ENCODE data around the gene ADGRG3. TPM values are rescaled to one million over a fixed set of nuclear protein-coding genes. Genes with fewer than 3 reads are reported as not detected.

Gene ADGRG3
- total and polyA plus RNA-seq, 4 donors = 1.8 to 66.2 (median 9.4) TPM

DNA sequence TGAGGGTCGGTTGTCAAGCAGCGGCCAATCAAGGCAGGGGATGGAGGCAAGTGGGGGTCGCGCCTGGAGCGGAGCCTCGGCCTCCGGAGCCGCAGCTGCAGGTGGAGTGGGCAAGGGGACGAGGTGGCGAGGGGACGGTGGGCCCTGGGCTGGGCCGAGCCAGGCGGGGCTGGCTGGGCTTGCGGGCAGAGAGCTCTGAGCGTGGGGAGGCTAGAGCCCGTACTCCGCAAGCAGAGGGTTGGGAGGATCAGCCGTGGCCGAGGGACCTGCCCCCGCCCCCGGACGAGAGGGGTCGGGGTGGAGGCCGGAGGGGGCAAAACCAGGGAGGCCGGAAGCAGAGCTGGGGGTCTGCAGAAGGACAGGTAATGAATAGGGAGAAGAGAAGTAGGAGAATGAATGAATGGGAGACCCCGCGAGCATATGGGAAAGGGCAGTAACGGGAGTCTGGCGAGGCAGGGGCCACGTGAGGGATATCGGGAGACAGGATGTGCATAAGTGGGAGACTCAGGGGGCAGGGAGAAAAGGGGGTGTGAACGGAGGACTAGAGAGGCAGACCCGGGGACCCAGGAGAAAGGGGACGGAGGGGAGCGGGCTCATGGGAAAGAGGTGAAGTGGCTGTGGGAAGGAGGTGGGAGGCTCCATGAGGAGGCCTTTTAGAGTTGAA lies 67.8 kb downstream of the ADGRG3 start, which contains the start of gene KATNB1:
KATNB1 (plus strand) TSS at position 16 of the 664 bp plus-strand sequence. CDS start 1,474 bp downstream, outside the sequence.
- Histone ChIP-seq H3K4me3 (peak within 1 kb of the TSS; percentile 82), H3K27ac (ENCODE audit: low read depth in 1 of 2, low read length in 1 of 2) (peak within 1 kb of the TSS; percentile 80 to 91), H3K27me3 (ENCODE audit: control insufficient read depth in 3 of 3, insufficient read depth in 3 of 3, low read length in 2 of 3) (no peaks in the 10 kb centered on the region), H3K4me1 (ENCODE audit: control insufficient read depth in 5 of 5, insufficient read depth in 5 of 5, low read length in 5 of 5) (peaks cover 0 to 20% (median 9%) of the 10 kb centered on the region in 5 donors), H3K9me3 (ENCODE audit: control insufficient read depth in 4 of 4, insufficient read depth in 3 of 4, low read length in 3 of 4) (no peaks in the 10 kb centered on the region), H3K9ac (ENCODE audit: insufficient read depth in 1 of 2, low read length in 2 of 2) (peak within 1 kb of the TSS; percentile 73 to 83), H3K36me3 (ENCODE audit: control insufficient read depth in 4 of 4, insufficient read depth in 4 of 4, low read length in 4 of 4) (peaks cover 0 to 4% (median 0%) of the 10 kb centered on the region in 4 donors)
- WGBS, 2 donors = 1% methylated on average over 32 to 35 of the region's 35 CpGs
- peak; percentile 29 to 59 (median 53) for DNase-seq
- TF ChIP-seq, protein P1, sequence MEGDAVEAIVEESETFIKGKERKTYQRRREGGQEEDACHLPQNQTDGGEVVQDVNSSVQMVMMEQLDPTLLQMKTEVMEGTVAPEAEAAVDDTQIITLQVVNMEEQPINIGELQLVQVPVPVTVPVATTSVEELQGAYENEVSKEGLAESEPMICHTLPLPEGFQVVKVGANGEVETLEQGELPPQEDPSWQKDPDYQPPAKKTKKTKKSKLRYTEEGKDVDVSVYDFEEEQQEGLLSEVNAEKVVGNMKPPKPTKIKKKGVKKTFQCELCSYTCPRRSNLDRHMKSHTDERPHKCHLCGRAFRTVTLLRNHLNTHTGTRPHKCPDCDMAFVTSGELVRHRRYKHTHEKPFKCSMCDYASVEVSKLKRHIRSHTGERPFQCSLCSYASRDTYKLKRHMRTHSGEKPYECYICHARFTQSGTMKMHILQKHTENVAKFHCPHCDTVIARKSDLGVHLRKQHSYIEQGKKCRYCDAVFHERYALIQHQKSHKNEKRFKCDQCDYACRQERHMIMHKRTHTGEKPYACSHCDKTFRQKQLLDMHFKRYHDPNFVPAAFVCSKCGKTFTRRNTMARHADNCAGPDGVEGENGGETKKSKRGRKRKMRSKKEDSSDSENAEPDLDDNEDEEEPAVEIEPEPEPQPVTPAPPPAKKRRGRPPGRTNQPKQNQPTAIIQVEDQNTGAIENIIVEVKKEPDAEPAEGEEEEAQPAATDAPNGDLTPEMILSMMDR (IDR thresholded peaks at IDR 0.05; ENCODE audit: control extremely low read depth, extremely low read depth) = no peak
- no peak for ATAC-seq (ENCODE audit: insufficient read depth, low FRiP score)

DNA sequence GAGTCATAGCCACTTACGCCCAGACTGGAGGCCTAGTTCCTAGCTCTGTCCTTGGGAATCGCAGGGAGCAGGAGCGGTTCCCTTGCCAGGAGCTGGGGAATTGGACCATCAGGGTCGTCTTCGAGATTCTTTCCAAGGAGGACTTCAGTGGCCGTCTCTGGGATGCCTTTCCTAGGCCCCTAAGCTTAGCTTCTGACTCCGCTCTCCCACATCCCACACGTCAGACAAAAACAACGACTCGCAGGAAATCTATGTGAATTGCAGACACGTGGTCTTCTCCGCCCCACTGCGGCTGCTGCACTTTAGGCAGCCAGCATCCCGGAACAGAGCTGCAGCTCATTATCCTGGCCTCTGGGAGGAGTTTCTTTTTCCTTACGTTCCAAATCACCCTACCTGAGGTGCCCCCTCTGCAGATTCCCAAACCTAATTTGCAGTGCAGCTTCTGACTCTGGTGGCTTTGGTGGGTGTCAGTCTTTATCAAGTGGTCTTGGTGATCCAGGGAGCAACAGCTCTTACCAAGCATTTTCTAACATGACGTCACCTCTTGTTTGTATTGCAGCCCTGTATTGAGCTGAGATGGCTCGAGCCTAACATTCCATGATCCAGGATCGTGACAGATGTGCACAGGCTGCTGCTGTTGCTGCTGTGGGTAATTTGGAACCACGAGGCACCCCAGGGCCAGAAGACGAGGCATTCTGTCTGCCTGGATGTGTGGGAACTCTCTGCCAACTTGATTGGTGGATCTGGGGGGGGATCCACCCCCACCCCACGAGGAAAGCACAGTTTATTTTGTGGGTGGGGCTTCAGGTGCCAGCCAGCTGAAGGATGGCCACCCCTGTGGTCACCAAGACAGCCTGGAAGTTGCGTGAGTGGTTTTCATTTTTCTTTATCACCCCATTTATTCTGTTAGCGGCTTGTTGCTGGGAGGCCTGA lies 68.6 kb downstream of the ADGRG3 start:
- peak overlapping the region; percentile 82 for H3K4me3 ChIP-seq

DNA sequence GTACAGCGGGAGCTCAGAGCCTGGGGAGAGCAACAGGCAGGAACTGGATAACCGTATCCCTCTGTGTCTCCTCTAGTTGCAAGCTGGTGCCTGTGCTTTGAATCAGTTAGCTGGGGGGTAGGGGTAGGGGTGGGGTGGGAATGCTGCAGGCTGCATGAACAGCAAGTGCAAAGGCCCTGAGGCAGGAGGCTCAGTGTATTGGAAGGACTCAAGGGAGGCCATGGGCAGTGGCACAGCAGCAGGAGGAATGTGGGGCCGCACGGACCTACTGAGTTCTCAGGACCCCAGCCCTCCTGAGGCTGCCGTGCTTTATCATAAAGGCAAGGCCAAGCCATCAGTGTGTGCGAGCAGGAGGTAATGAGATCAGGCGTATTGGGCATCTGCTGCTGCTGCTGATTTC lies 70.7 kb downstream of the ADGRG3 start:
- H3K4me1 ChIP-seq (ENCODE audit: control insufficient read depth in 5 of 5, insufficient read depth in 5 of 5, low read length in 5 of 5) = peaks cover 0 to 20% (median 9%) of the 10 kb centered on the region in 5 donors
- no peak overlapping the region for H3K9ac ChIP-seq (ENCODE audit: insufficient read depth in 1 of 2, low read length in 2 of 2)
- DNase-seq (no peak), ATAC-seq (ENCODE audit: insufficient read depth, low FRiP score) (no peak)
- no peak overlapping the region for H3K4me3 ChIP-seq
- H3K9me3 ChIP-seq (ENCODE audit: control insufficient read depth in 4 of 4, insufficient read depth in 3 of 4, low read length in 3 of 4) = no peaks in the 10 kb centered on the region
- H3K27ac ChIP-seq (ENCODE audit: low read depth in 1 of 2, low read length in 1 of 2) = no peak overlapping the region
- peaks cover 0 to 15% (median 2%) of the 10 kb centered on the region in 4 donors for H3K36me3 ChIP-seq (ENCODE audit: control insufficient read depth in 4 of 4, insufficient read depth in 4 of 4, low read length in 4 of 4)
- TF ChIP-seq, protein P1 (IDR thresholded peaks at IDR 0.05; ENCODE audit: control extremely low read depth, extremely low read depth) = no peak
- H3K27me3 ChIP-seq (ENCODE audit: control insufficient read depth in 3 of 3, insufficient read depth in 3 of 3, low read length in 2 of 3) = no peaks in the 10 kb centered on the region
- 96 to 98% methylated on average over 7 of the region's 7 CpGs for WGBS, 2 donors

More for the DNA sequence above, 68.6 kb downstream of the ADGRG3 start:
- Histone ChIP-seq H3K36me3 (ENCODE audit: control insufficient read depth in 4 of 4, insufficient read depth in 4 of 4, low read length in 4 of 4) (peaks cover 0 to 8% (median 0%) of the 10 kb centered on the region in 4 donors), H3K9ac (ENCODE audit: insufficient read depth in 1 of 2, low read length in 2 of 2) (peak overlapping the region; percentile 66 to 71), H3K9me3 (ENCODE audit: control insufficient read depth in 4 of 4, insufficient read depth in 3 of 4, low read length in 3 of 4) (no peaks in the 10 kb centered on the region), H3K27me3 (ENCODE audit: control insufficient read depth in 3 of 3, insufficient read depth in 3 of 3, low read length in 2 of 3) (no peaks in the 10 kb centered on the region), H3K27ac (ENCODE audit: low read depth in 1 of 2, low read length in 1 of 2) (peak overlapping the region in 1 of 2 donors; percentile 91), H3K4me1 (ENCODE audit: control insufficient read depth in 5 of 5, insufficient read depth in 5 of 5, low read length in 5 of 5) (peaks cover 0 to 20% (median 9%) of the 10 kb centered on the region in 5 donors)
- ATAC-seq (ENCODE audit: insufficient read depth, low FRiP score) = no peak
- WGBS, 2 donors = 12 to 14% methylated on average over 23 of the region's 23 CpGs
- DNase-seq = peak; percentile 70 to 77 (median 71)
- TF ChIP-seq, protein P1 (IDR thresholded peaks at IDR 0.05; ENCODE audit: control extremely low read depth, extremely low read depth) = no peak

Other genes starting within 250 kb of the ADGRG3 start
- 10 to 100 TPM; 41.2 to 69.6 TPM for gene CIAPIN1, start 220.9 kb upstream of the ADGRG3 start, total RNA-seq
- gene CIAPIN1, start 220.9 kb upstream of the ADGRG3 start, polyA plus RNA-seq = 10 to 100 TPM; 24.0 to 34.2 TPM
- gene COQ9, start 220.8 kb upstream of the ADGRG3 start, total RNA-seq = 10 to 100 TPM; 42.2 to 51.1 TPM
- 10 to 100 TPM; 42.5 to 59.5 TPM for gene COQ9, start 220.8 kb upstream of the ADGRG3 start, polyA plus RNA-seq
- 100 to 1,000 TPM in 1 of 2 donors, 10 to 100 TPM in 1; 89.5 to 124 TPM for gene POLR2C, start 205.6 kb upstream of the ADGRG3 start, total RNA-seq
- gene POLR2C, start 205.6 kb upstream of the ADGRG3 start, polyA plus RNA-seq = 10 to 100 TPM; 65.8 to 75.4 TPM
- 10 to 100 TPM; 45.9 to 58.2 TPM for gene DOK4, start 181.8 kb upstream of the ADGRG3 start, total RNA-seq
- 10 to 100 TPM; 19.7 to 56.3 TPM for gene DOK4, start 181.8 kb upstream of the ADGRG3 start, polyA plus RNA-seq
- 10 to 100 TPM in 1 of 2 donors, 1 to 10 TPM in 1; 9.1 to 14.0 TPM for gene CCDC102A, start 131.7 kb upstream of the ADGRG3 start, total RNA-seq
- 1 to 10 TPM; 3.6 to 4.8 TPM for gene CCDC102A, start 131.7 kb upstream of the ADGRG3 start, polyA plus RNA-seq
- 1 to 10 TPM in 1 of 2 donors, under 1 TPM in 1; 0.74 to 2.0 TPM for gene ADGRG5, start 125.7 kb upstream of the ADGRG3 start, total RNA-seq
- gene ADGRG5, start 125.7 kb upstream of the ADGRG3 start, polyA plus RNA-seq = under 1 TPM; 0.43 to 0.52 TPM
- gene ADGRG1, start 39.7 kb upstream of the ADGRG3 start, total RNA-seq = 10 to 100 TPM in 1 of 2 donors, 1 to 10 TPM in 1; 8.8 to 74.4 TPM
- gene ADGRG1, start 39.7 kb upstream of the ADGRG3 start, polyA plus RNA-seq = 10 to 100 TPM; 18.9 to 37.2 TPM
- 10 to 100 TPM in 1 of 2 donors, 1 to 10 TPM in 1; 8.6 to 10.9 TPM for gene DRC7, start 26.5 kb downstream of the ADGRG3 start, total RNA-seq
- gene DRC7, start 26.5 kb downstream of the ADGRG3 start, polyA plus RNA-seq = 1 to 10 TPM; 2.5 to 4.2 TPM
- gene KATNB1, start 67.5 kb downstream of the ADGRG3 start, total RNA-seq = 10 to 100 TPM; 14.9 to 39.3 TPM
- 10 to 100 TPM; 15.2 to 25.0 TPM for gene KATNB1, start 67.5 kb downstream of the ADGRG3 start, polyA plus RNA-seq
- 100 to 1,000 TPM in 1 of 2 donors, 10 to 100 TPM in 1; 84.6 to 137 TPM for gene KIFC3, start 134.2 kb downstream of the ADGRG3 start, total RNA-seq
- gene KIFC3, start 134.2 kb downstream of the ADGRG3 start, polyA plus RNA-seq = 10 to 100 TPM; 65.9 to 94.5 TPM

Data from lung (tissue), 12 donors.